Endodermal cell (in vitro differentiated cells): ENCODE data around the gene EYA3. TPM values are rescaled to one million over a fixed set of nuclear protein-coding genes. Genes with fewer than 3 reads are reported as not detected.

Experiments used
- DNase-seq: peaks from one replicate; pipeline ENCODE4 v3.0.0-alpha.2; 2017
- H3K27ac ChIP-seq: 2 replicates; pipeline ENCODE4 v1.5.1; 2013; ENCODE audit warnings: mild to moderate bottlenecking, low read depth, low read length, moderate library complexity
- H3K27me3 ChIP-seq: 2 replicates; pipeline ENCODE4 v1.6.1; 2013; ENCODE audit warnings: mild to moderate bottlenecking, low read length, moderate library complexity; ENCODE audit not compliant: insufficient read depth, control insufficient read depth, poor library complexity, severe bottlenecking
- H3K36me3 ChIP-seq: 2 replicates; pipeline ENCODE4 v1.7.0; 2013; ENCODE audit warnings: mild to moderate bottlenecking, low read length, moderate library complexity; ENCODE audit not compliant: control insufficient read depth, insufficient read depth
- H3K4me1 ChIP-seq: one replicate; pipeline ENCODE4 v1.7.0; 2013; ENCODE audit warnings: low read length; ENCODE audit not compliant: control insufficient read depth, insufficient read depth
- H3K4me3 ChIP-seq: 2 replicates; pipeline ENCODE4 v1.5.1; 2013; ENCODE audit warnings: mild to moderate bottlenecking, low read length, moderate library complexity
- H3K9ac ChIP-seq: 2 replicates; pipeline ENCODE4 v1.6.1; 2013; ENCODE audit warnings: mild to moderate bottlenecking, low read length, moderate library complexity; ENCODE audit not compliant: poor library complexity, severe bottlenecking; ENCODE audit errors: extremely low read depth
- H3K9me3 ChIP-seq: 2 replicates; pipeline ENCODE4 v1.6.1; 2013; ENCODE audit warnings: mild to moderate bottlenecking, low read length, moderate library complexity; ENCODE audit not compliant: control insufficient read depth
- H3K27ac Mint-ChIP-seq: 2 replicates; pipeline ENCODE4 v1.8.0; 2020; ENCODE audit warnings: mixed read lengths
- H3K27me3 Mint-ChIP-seq: 2 replicates; pipeline ENCODE4 v1.8.0; 2021; ENCODE audit warnings: mild to moderate bottlenecking, mixed read lengths; ENCODE audit not compliant: insufficient read depth
- H3K36me3 Mint-ChIP-seq: 2 replicates; pipeline ENCODE4 v1.8.0; 2020; ENCODE audit warnings: low read depth, mixed read lengths
- H3K4me1 Mint-ChIP-seq: 2 replicates; pipeline ENCODE4 v1.8.0; 2020; ENCODE audit warnings: mixed read lengths
- H3K4me3 Mint-ChIP-seq: 2 replicates; pipeline ENCODE4 v1.8.0; 2020; ENCODE audit warnings: mild to moderate bottlenecking, moderate library complexity, mixed read lengths
- H3K9me3 Mint-ChIP-seq: 2 replicates; pipeline ENCODE4 v1.8.0; 2020; ENCODE audit warnings: mild to moderate bottlenecking, mixed read lengths
- WGBS, 2 experiments: methylation state at CpG; one replicate each; pipeline versions ENCODE4 v1.1.5 to v1.1.7; 2013; ENCODE audit warnings: missing lambda C conversion rate in 2 of 2, mixed read lengths in 1 of 2; ENCODE audit not compliant: insufficient coverage in 1 of 2, insufficient read length in 1 of 2; 5-methylcytosine and 5-hydroxymethylcytosine counted together
- total RNA-seq, 2 donors: library from RNA; stranded (reverse); fragmentation: NEBNext Ultra II Directional in 1 of 2; extraction: Animal tissue kit (Norgen Biotek cat#: 25700) in 1 of 2; gene quantifications; 2 replicates in 1 of 2; 3 replicates in 1 of 2; pipeline ENCODE4 v1.2.1, GENCODE V29; 2021
- TF ChIP-seq, protein P1 (sequence below): fragments of 200-600 bp; sonication (generic); conservative IDR thresholded peaks from 2 replicates; pipeline ENCODE4 v1.5.0; 2021; ENCODE audit warnings: antibody characterized with exemption, mild to moderate bottlenecking

Gene EYA3
- total RNA-seq, 2 donors from 2014 or later, result 29.3 to 32.8 TPM

DNA sequence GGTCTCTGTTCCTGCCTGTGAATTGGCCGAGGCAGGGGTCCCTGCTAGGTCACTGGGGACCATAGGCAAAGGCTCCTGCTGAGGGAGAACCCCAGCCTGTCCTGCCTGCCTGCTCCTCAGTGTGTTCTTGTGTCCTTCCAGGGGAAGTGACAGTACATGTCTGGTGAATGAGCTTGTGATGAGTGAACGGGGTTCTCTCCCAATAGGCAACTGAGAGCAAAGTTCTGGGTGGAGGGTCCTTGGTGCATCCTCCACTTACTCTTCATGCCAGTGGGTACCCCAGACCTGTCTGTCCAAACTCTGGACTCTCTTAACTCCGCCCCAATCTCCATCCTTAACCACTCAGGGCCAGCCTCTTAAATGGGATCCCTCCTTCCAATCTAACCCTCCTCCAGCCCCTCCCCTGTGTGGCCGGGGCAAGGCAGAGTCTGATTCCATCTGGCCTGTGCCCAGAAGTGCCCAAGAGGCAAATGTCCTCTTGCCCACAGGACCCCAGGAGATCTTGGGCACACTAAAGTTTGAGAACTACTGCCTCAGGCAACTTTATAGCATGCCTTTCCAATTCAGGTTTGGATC is 126.7 kb downstream of the EYA3 start:
- H3K9me3 Mint-ChIP-seq, result no peaks in the 10 kb centered on the region
- peak overlapping the region; percentile 68 for H3K4me3 Mint-ChIP-seq
- Histone ChIP-seq H3K27ac (no peak overlapping the region), H3K36me3 (peaks cover 14% of the 10 kb centered on the region), H3K27me3 (no peaks in the 10 kb centered on the region), H3K4me1 (peaks cover 4% of the 10 kb centered on the region), H3K9me3 (no peaks in the 10 kb centered on the region), H3K4me3 (peak overlapping the region; percentile 94), H3K9ac (no peak overlapping the region)
- peak; percentile 59 for DNase-seq
- H3K27me3 Mint-ChIP-seq, result no peaks in the 10 kb centered on the region
- TF ChIP-seq, protein P1, sequence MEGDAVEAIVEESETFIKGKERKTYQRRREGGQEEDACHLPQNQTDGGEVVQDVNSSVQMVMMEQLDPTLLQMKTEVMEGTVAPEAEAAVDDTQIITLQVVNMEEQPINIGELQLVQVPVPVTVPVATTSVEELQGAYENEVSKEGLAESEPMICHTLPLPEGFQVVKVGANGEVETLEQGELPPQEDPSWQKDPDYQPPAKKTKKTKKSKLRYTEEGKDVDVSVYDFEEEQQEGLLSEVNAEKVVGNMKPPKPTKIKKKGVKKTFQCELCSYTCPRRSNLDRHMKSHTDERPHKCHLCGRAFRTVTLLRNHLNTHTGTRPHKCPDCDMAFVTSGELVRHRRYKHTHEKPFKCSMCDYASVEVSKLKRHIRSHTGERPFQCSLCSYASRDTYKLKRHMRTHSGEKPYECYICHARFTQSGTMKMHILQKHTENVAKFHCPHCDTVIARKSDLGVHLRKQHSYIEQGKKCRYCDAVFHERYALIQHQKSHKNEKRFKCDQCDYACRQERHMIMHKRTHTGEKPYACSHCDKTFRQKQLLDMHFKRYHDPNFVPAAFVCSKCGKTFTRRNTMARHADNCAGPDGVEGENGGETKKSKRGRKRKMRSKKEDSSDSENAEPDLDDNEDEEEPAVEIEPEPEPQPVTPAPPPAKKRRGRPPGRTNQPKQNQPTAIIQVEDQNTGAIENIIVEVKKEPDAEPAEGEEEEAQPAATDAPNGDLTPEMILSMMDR, result no peak
- WGBS, 2 experiments, result 85 to 92% methylated on average over 2 to 4 of the region's 4 CpGs
- no peak overlapping the region for H3K27ac Mint-ChIP-seq
- peaks cover 14% of the 10 kb centered on the region for H3K4me1 Mint-ChIP-seq
- peaks cover 27% of the 10 kb centered on the region for H3K36me3 Mint-ChIP-seq

DNA sequence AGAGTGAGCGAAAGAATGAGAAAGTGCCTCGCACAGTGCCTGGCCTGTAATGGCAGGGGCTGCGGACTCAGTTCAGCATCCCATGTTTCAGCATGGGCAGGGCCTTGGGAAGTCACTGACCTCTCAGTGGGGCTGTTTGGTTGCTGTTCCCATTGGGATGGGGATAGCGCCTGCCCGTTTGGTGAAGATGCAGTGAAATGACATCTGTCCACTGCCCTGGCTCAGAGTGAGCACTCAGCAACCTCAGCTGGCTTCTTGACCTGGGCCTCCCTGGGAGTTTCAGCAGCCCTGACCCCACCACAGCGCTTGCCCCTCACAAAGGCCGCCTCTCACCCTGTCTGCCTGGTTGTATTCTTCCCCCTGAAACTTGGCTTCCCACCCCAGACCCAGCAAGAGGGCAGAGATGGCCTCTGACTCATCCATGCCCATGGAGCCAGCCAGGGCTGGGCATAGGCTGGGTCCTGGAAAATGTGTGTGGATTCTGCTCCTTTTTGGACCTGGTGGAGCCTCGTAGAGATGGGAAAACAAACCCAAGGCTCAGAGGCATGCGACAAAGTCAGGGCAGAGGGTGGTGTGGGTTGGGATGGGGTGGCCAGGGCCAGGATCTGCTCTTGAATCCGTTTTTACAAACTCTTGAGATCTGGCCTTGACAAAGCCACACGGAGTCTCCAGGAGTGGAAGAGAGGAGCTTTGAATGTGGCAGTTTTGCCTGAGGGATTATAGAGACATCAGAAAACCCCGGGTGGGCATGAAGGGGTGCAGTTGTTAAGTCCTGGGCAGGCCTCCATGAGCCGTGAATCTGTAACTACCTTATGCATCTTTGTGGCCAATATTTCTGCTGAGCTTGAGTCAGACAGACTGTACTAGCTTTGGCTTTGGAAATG is 127.4 kb downstream of the EYA3 start:
- H3K9me3 ChIP-seq, result no peaks in the 10 kb centered on the region
- H3K9me3 Mint-ChIP-seq, result no peaks in the 10 kb centered on the region
- peaks cover 14% of the 10 kb centered on the region for H3K4me1 Mint-ChIP-seq
- H3K36me3 Mint-ChIP-seq, result peaks cover 20% of the 10 kb centered on the region
- no peaks in the 10 kb centered on the region for H3K27me3 Mint-ChIP-seq
- peak overlapping the region; percentile 83 for H3K9ac ChIP-seq
- peaks cover 14% of the 10 kb centered on the region for H3K36me3 ChIP-seq
- WGBS, 2 experiments, result 86 to 88% methylated on average over 12 to 13 of the region's 13 CpGs
- DNase-seq, result peak; percentile 57
- peaks cover 4% of the 10 kb centered on the region for H3K4me1 ChIP-seq
- H3K4me3 Mint-ChIP-seq, result peak overlapping the region; percentile 68
- H3K27ac ChIP-seq, result no peak overlapping the region
- peak overlapping the region; percentile 30 for H3K27ac Mint-ChIP-seq
- peak overlapping the region; percentile 94 for H3K4me3 ChIP-seq
- TF ChIP-seq, protein P1, result no peak
- no peaks in the 10 kb centered on the region for H3K27me3 ChIP-seq

DNA sequence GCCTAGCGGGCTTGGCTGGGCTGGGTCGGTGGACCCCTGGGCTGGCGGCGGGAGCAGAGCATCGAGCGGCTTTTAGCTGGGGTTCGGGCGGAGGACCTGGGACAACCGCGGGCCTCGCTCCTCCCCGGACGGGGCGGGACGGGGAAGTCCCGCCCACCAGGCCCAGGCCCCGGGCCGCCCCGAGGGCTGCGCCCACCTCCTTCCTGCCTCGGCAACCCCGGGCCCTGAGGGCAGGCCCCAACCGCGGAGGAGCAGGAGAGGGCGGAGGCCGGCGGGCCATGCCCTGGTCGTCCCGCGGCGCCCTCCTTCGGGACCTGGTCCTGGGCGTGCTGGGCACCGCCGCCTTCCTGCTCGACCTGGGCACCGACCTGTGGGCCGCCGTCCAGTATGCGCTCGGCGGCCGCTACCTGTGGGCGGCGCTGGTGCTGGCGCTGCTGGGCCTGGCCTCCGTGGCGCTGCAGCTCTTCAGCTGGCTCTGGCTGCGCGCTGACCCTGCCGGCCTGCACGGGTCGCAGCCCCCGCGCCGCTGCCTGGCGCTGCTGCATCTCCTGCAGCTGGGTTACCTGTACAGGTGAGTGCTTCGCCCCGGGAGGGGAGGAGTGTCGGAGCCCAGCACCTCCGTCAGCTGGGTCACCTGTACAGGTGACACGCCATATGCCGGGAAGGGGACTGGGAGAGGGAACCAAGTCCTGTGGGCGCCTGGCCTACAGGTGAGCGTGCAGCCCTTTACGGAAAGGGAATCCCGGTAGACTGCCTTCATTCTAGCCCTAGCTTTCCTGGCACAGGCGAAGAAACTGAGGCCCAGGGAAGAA is 128.4 kb downstream of the EYA3 start, which contains the start of gene XKR8:
Gene XKR8 (plus strand): TSS at position 182 of the 812 bp plus-strand sequence. CDS start 97 bp downstream, at position 279.
- peak within 1 kb of the TSS; percentile 83 for H3K9ac ChIP-seq
- H3K4me3 ChIP-seq, result peak within 1 kb of the TSS; percentile 94

More for the DNA sequence above, 128.4 kb downstream of the EYA3 start, which contains the start of gene XKR8:
- DNase-seq, result peak; percentile 96
- Mint-ChIP-seq H3K27ac (peak within 1 kb of the TSS; percentile 95), H3K4me1 (peaks cover 18% of the 10 kb centered on the region), H3K36me3 (peaks cover 14% of the 10 kb centered on the region), H3K27me3 (no peaks in the 10 kb centered on the region), H3K9me3 (no peaks in the 10 kb centered on the region), H3K4me3 (peak within 1 kb of the TSS; percentile 68)
- TF ChIP-seq, protein P1, result peak; percentile 78
- peaks cover 4% of the 10 kb centered on the region for H3K4me1 ChIP-seq
- WGBS, 2 experiments, result 3 to 20% methylated on average over 23 to 68 of the region's 68 CpGs
- no peaks in the 10 kb centered on the region for H3K9me3 ChIP-seq
- no peaks in the 10 kb centered on the region for H3K27me3 ChIP-seq
- peak within 1 kb of the TSS; percentile 80 for H3K27ac ChIP-seq
- peaks cover 14% of the 10 kb centered on the region for H3K36me3 ChIP-seq
